Measurements from ENCODE around the gene PRM3. TPM values are rescaled to one million over a fixed set of nuclear protein-coding genes. Genes with fewer than 3 reads are reported as not detected.

Gene PRM3
- total RNA-seq: not detected

- H3K36me3 ChIP-seq: no peaks in the 10 kb centered on the region
- no peaks in the 10 kb centered on the region for H3K9me3 ChIP-seq
- no peak within 1 kb of the TSS for H3K4me3 ChIP-seq
- no peaks in the 10 kb centered on the region for H3K27me3 ChIP-seq
- TF ChIP-seq POLR2A (IDR thresholded peaks at IDR 0.05) (no peak), CTCF (IDR thresholded peaks at IDR 0.05) (no peak), POLR2AphosphoS5 (IDR thresholded peaks at IDR 0.05) (no peak)
- no peak for DNase-seq (ENCODE audit: low spot score in 2 of 2)
- intact Hi-C loops (cut with DNase I; ENCODE audit: low total_unique reads): no loop called here
- no peaks in the 10 kb centered on the region for H3K4me1 ChIP-seq
- H3K27ac ChIP-seq: no peak within 1 kb of the TSS
Observed at GRCh38 chr16:11272921-11273720, at the start of gene PRM3. Gene PRM3, minus strand, starts transcription at chr16:11273629. Its CDS starts 34 bp downstream, at chr16:11273595.

GRCh38 chr16:11322823-11323222 lies 49.4 kb upstream of the PRM3 start:
- H3K36me3 ChIP-seq: no peaks in the 10 kb centered on the region
- H3K27me3 ChIP-seq: no peaks in the 10 kb centered on the region
- no peak for TF ChIP-seq POLR2AphosphoS5 (IDR thresholded peaks at IDR 0.05)
- TF ChIP-seq POLR2A (IDR thresholded peaks at IDR 0.05): no peak
- no peak for TF ChIP-seq CTCF (IDR thresholded peaks at IDR 0.05)
- DNase-seq (ENCODE audit: low spot score in 2 of 2): no peak
- intact Hi-C loops (cut with DNase I; ENCODE audit: low total_unique reads): no loop called here
- no peak overlapping the region for H3K27ac ChIP-seq
- H3K4me3 ChIP-seq: no peak overlapping the region
- no peaks in the 10 kb centered on the region for H3K9me3 ChIP-seq
- H3K4me1 ChIP-seq: no peaks in the 10 kb centered on the region

GRCh38 chr16:11321662-11322061 lies 48.2 kb upstream of the PRM3 start:
- no peak for TF ChIP-seq CTCF (IDR thresholded peaks at IDR 0.05)
- TF ChIP-seq POLR2AphosphoS5 (IDR thresholded peaks at IDR 0.05): no peak
- no peak for TF ChIP-seq POLR2A (IDR thresholded peaks at IDR 0.05)
- Histone ChIP-seq H3K27me3 (no peaks in the 10 kb centered on the region), H3K9me3 (no peaks in the 10 kb centered on the region), H3K4me3 (no peak overlapping the region), H3K27ac (no peak overlapping the region), H3K36me3 (no peaks in the 10 kb centered on the region), H3K4me1 (no peaks in the 10 kb centered on the region)
- intact Hi-C loops (cut with DNase I; ENCODE audit: low total_unique reads): no loop called here
- DNase-seq (ENCODE audit: low spot score in 2 of 2): no peak

- no peak overlapping the region for H3K27ac ChIP-seq
- no peak for DNase-seq (ENCODE audit: low spot score in 2 of 2)
- H3K9me3 ChIP-seq: no peaks in the 10 kb centered on the region
- no peaks in the 10 kb centered on the region for H3K4me1 ChIP-seq
- TF ChIP-seq CTCF (IDR thresholded peaks at IDR 0.05) (no peak), POLR2AphosphoS5 (IDR thresholded peaks at IDR 0.05) (no peak), POLR2A (IDR thresholded peaks at IDR 0.05) (no peak)
- H3K36me3 ChIP-seq: no peaks in the 10 kb centered on the region
- no peaks in the 10 kb centered on the region for H3K27me3 ChIP-seq
- intact Hi-C loops (cut with DNase I; ENCODE audit: low total_unique reads): no loop called here
- no peak overlapping the region for H3K4me3 ChIP-seq
Observed at GRCh38 chr16:11320170-11320569, 46.7 kb upstream of the PRM3 start.

- Histone ChIP-seq H3K9me3 (no peaks in the 10 kb centered on the region), H3K4me3 (no peak overlapping the region), H3K27me3 (no peaks in the 10 kb centered on the region), H3K36me3 (no peaks in the 10 kb centered on the region), H3K4me1 (no peaks in the 10 kb centered on the region), H3K27ac (no peak overlapping the region)
- TF ChIP-seq CTCF (IDR thresholded peaks at IDR 0.05): no peak
- no peak for TF ChIP-seq POLR2AphosphoS5 (IDR thresholded peaks at IDR 0.05)
- no peak for TF ChIP-seq POLR2A (IDR thresholded peaks at IDR 0.05)
- intact Hi-C loops (cut with DNase I; ENCODE audit: low total_unique reads): no loop called here
- DNase-seq (ENCODE audit: low spot score in 2 of 2): no peak
Observed at GRCh38 chr16:11319529-11320146, 46.2 kb upstream of the PRM3 start.

Data from breast epithelium (tissue), 4 donors.